Upper lobe of left lung (tissue), 6 donors: Measurements from ENCODE around the gene FKBP9. TPM values are rescaled to one million over a fixed set of nuclear protein-coding genes. Genes with fewer than 3 reads are reported as not detected.
A peak's percentile ranks its signal among the peaks of the same experiment; 100 is the strongest.
"Not testable (repeated sequence)": the region's sequence is repeated elsewhere in the genome, so short reads cannot be mapped to it uniquely, and the experiment has no call there.

Source experiments
- ATAC-seq, 2 donors: fragments of 200-7000 bp; cut with Tn5 transposase; one replicate each; pipeline ENCODE4 v1.9.1; 2022; ENCODE audit warnings: mild to moderate bottlenecking in 2 of 2, moderate library complexity in 2 of 2; ENCODE audit not compliant: low FRiP score in 2 of 2
- DNase-seq, 2 donors: peaks; one replicate each; pipeline ENCODE4 v3.0.0-alpha.2; 2019 to 2020
- H3K27ac ChIP-seq, 4 donors: fragments of 200-600 bp; sonication (generic); one replicate each; pipeline ENCODE4 v1.5.1; 2016 to 2019
- H3K27me3 ChIP-seq, 4 donors: fragments of 200-600 bp; sonication (generic); one replicate each; pipeline ENCODE4 v1.5.1; 2017 to 2019
- H3K36me3 ChIP-seq, 4 donors: fragments of 200-600 bp; sonication (generic); one replicate each; pipeline ENCODE4 v1.5.1; 2016 to 2019
- H3K4me1 ChIP-seq, 4 donors: fragments of 200-600 bp; sonication (generic); one replicate each; pipeline ENCODE4 v1.5.1; 2018 to 2019
- H3K4me3 ChIP-seq, 4 donors: fragments of 200-600 bp; sonication (generic); one replicate each; pipeline ENCODE4 v1.5.1; 2017 to 2019; ENCODE audit warnings: mild to moderate bottlenecking in 2 of 4, moderate library complexity in 1 of 4
- H3K9me3 ChIP-seq, 4 donors: fragments of 200-600 bp; sonication (generic); one replicate each; pipeline ENCODE4 v1.5.1; 2018 to 2019
- EP300 ChIP-seq, 4 donors: sonication (generic); formaldehyde crosslinking; IDR thresholded peaks; one replicate each; pipeline ENCODE4 v1.5.1; 2017; ENCODE audit warnings: antibody characterized with exemption in 4 of 4, control low read depth in 2 of 4
- POLR2A ChIP-seq, 4 donors: fragments of 450-650 bp; IDR thresholded peaks; one replicate each; pipeline ENCODE4 v1.5.1; 2016 to 2017; ENCODE audit warnings: antibody characterized with exemption in 4 of 4, mild to moderate bottlenecking in 2 of 4
- POLR2AphosphoS5 ChIP-seq, 2 donors: sonication (generic); formaldehyde crosslinking; IDR thresholded peaks; one replicate each; pipeline ENCODE4 v1.5.1; 2017; ENCODE audit warnings: antibody characterized with exemption in 2 of 2
- WGBS, 2 donors: methylation state at CpG; one replicate each; pipeline ENCODE4 v1.1.5; 2017 to 2018; 5-methylcytosine and 5-hydroxymethylcytosine counted together
- total RNA-seq, 6 donors: library from RNA; depleted of rRNA in 4 of 6; stranded (reverse); fragments of >200 nt in 4 of 6; gene quantifications; one replicate each; pipeline versions ENCODE4 v1.1.0 to v1.2.1, GENCODE V29; 2016 to 2021
- TF ChIP-seq, protein P1 (sequence below), 6 experiments: fragments of 450-650 bp in 4 of 6; fragments of 200-600 bp in 2 of 6; sonication (generic) in 2 of 6; IDR thresholded peaks; one replicate each; pipeline ENCODE4 v1.5.1; 2016 to 2019; ENCODE audit warnings: antibody characterized with exemption in 6 of 6
- donor health status: DM: no; HTN: no; CAD: no; lungs with moderate emphysema.
- donor health status: DM: no; HTN: yes; CAD: no; lungs with severe emphysema.

The FKBP9 gene, protein sequence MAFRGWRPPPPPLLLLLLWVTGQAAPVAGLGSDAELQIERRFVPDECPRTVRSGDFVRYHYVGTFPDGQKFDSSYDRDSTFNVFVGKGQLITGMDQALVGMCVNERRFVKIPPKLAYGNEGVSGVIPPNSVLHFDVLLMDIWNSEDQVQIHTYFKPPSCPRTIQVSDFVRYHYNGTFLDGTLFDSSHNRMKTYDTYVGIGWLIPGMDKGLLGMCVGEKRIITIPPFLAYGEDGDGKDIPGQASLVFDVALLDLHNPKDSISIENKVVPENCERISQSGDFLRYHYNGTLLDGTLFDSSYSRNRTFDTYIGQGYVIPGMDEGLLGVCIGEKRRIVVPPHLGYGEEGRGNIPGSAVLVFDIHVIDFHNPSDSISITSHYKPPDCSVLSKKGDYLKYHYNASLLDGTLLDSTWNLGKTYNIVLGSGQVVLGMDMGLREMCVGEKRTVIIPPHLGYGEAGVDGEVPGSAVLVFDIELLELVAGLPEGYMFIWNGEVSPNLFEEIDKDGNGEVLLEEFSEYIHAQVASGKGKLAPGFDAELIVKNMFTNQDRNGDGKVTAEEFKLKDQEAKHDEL
- 100 to 1,000 TPM; 117 to 262 (median 136) TPM for total RNA-seq

DNA sequence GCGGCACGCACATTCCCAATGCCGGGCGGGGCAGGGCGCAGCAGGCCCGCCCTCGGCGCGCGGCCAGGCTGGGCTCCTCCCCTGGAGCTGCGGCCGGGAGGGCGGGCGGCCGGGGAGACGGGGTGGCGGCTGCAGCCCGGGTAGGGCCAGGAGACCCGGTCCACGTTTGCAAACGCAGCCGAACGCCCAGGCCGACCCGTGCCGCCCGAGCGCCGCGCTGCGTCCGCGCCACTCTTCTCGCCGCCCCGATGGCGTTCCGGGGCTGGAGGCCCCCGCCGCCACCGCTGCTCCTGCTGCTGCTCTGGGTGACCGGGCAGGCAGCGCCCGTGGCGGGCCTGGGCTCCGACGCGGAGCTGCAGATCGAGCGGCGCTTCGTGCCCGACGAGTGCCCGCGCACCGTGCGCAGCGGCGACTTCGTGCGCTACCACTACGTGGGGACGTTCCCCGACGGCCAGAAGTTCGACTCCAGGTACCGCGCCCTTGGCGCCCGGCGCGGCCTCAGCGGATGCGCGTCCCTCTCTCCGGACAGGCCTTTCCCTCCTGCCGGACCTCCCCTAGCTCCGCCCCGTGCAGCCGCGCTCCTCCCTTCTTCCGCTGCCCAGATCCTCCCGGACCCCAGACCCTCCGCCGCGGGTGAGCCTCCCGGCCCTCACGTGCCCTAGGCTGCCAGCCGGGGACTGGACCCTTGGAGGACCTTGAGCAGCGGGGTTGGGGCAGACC lies at the start of gene FKBP9:
FKBP9 (plus strand) TSS at position 115 of the 720 bp plus-strand sequence; CDS start at position 249, 134 bp downstream.
- Histone ChIP-seq H3K4me1 (peaks cover 6 to 23% (median 9%) of the 10 kb centered on the region in 4 donors), H3K9me3 (no peaks in the 10 kb centered on the region), H3K27ac (peak within 1 kb of the TSS; percentile 86 to 92 (median 90)), H3K4me3 (peak within 1 kb of the TSS; percentile 39 to 95 (median 88)), H3K27me3 (no peaks in the 10 kb centered on the region), H3K36me3 (no peaks in the 10 kb centered on the region)
- 2% methylated on average over 10 to 31 of the region's 91 CpGs for WGBS, 2 donors
- TF ChIP-seq POLR2AphosphoS5 (IDR thresholded peaks at IDR 0.05) (peak; percentile 51 to 69), EP300 (IDR thresholded peaks at IDR 0.05) (no peak), POLR2A (IDR thresholded peaks at IDR 0.05) (peak in 3 of 4 donors; percentile 78 to 89 (median 83))
- TF ChIP-seq, protein P1, sequence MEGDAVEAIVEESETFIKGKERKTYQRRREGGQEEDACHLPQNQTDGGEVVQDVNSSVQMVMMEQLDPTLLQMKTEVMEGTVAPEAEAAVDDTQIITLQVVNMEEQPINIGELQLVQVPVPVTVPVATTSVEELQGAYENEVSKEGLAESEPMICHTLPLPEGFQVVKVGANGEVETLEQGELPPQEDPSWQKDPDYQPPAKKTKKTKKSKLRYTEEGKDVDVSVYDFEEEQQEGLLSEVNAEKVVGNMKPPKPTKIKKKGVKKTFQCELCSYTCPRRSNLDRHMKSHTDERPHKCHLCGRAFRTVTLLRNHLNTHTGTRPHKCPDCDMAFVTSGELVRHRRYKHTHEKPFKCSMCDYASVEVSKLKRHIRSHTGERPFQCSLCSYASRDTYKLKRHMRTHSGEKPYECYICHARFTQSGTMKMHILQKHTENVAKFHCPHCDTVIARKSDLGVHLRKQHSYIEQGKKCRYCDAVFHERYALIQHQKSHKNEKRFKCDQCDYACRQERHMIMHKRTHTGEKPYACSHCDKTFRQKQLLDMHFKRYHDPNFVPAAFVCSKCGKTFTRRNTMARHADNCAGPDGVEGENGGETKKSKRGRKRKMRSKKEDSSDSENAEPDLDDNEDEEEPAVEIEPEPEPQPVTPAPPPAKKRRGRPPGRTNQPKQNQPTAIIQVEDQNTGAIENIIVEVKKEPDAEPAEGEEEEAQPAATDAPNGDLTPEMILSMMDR (IDR thresholded peaks at IDR 0.05) = peak in 2 of 6 experiments; percentile 15 to 28
- DNase-seq (peak; percentile 95 to 97), ATAC-seq (peak; percentile 96 to 97)

- TF ChIP-seq POLR2A (IDR thresholded peaks at IDR 0.05) (no peak), POLR2AphosphoS5 (IDR thresholded peaks at IDR 0.05) (no peak), EP300 (IDR thresholded peaks at IDR 0.05) (no peak)
- TF ChIP-seq, protein P1 (IDR thresholded peaks at IDR 0.05) = no peak
- Histone ChIP-seq H3K36me3 (peaks cover 0 to 8% (median 0%) of the 10 kb centered on the region in 4 donors), H3K4me3 (no peak overlapping the region), H3K27me3 (no peaks in the 10 kb centered on the region), H3K9me3 (no peaks in the 10 kb centered on the region), H3K4me1 (peaks cover 0 to 4% (median 2%) of the 10 kb centered on the region in 4 donors), H3K27ac (no peak overlapping the region)
- ATAC-seq = no peak
- no peak for DNase-seq
- WGBS, 2 donors = 79 to 95% methylated on average over 1 of the region's 1 CpG
Measured at GRCh38 chr7:32910195-32910594, 47.0 kb upstream of the FKBP9 start.

DNA sequence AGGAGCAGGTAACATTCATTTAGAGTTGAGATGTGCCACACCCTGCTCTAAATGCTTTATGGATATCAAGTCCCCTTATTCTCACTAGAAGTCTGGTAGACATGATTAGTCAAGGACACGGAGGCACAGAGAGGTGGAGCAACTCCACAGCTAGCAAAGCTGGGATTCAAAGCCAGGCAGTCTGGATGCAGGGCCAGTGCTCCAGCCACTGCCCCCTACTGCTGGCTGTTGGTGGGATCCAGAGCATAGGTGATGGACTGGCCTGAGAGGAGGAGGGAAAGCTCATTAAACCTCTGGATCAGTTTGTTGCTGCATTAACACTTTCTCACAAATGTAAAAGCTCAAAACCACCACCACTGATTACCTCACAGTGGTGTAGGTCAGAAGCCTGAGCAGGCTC lies 43.1 kb upstream of the FKBP9 start:
- Histone ChIP-seq H3K27ac (no peak overlapping the region), H3K27me3 (no peaks in the 10 kb centered on the region), H3K36me3 (peaks cover 0 to 43% (median 17%) of the 10 kb centered on the region in 4 donors), H3K4me3 (no peak overlapping the region), H3K9me3 (no peaks in the 10 kb centered on the region), H3K4me1 (no peaks in the 10 kb centered on the region)
- no peak for ATAC-seq
- no peak for DNase-seq
- WGBS, 2 donors = 77 to 88% methylated on average over 1 of the region's 1 CpG
- TF ChIP-seq POLR2AphosphoS5 (IDR thresholded peaks at IDR 0.05) (no peak), POLR2A (IDR thresholded peaks at IDR 0.05) (no peak), EP300 (IDR thresholded peaks at IDR 0.05) (no peak)
- TF ChIP-seq, protein P1 (IDR thresholded peaks at IDR 0.05) = no peak

- Histone ChIP-seq H3K36me3 (peaks cover 0 to 49% (median 22%) of the 10 kb centered on the region in 4 donors), H3K27me3 (no peaks in the 10 kb centered on the region), H3K4me3 (no peak overlapping the region), H3K9me3 (no peaks in the 10 kb centered on the region), H3K4me1 (no peaks in the 10 kb centered on the region), H3K27ac (no peak overlapping the region)
- 96 to 99% methylated on average over 5 of the region's 5 CpGs for WGBS, 2 donors
- ATAC-seq (no peak), DNase-seq (no peak)
- no peak for TF ChIP-seq EP300 (IDR thresholded peaks at IDR 0.05)
Measured at GRCh38 chr7:32915041-32915536, 42.2 kb upstream of the FKBP9 start.

- H3K36me3 ChIP-seq = peaks cover 0 to 58% (median 27%) of the 10 kb centered on the region in 4 donors
Measured at GRCh38 chr7:32916006-32916405, 41.2 kb upstream of the FKBP9 start.

GRCh38 chr7:32916994-32917393 lies 40.2 kb upstream of the FKBP9 start:
- not testable (repeated sequence) for H3K27me3 ChIP-seq, DNase-seq, H3K4me3 ChIP-seq, H3K9me3 ChIP-seq, ATAC-seq, H3K4me1 ChIP-seq, H3K27ac ChIP-seq
- H3K36me3 ChIP-seq = peaks cover 0 to 68% (median 27%) of the 10 kb centered on the region in 4 donors
- 89 to 95% methylated on average over 3 to 5 of the region's 7 CpGs for WGBS, 2 donors

More at GRCh38 chr7:32916006-32916405, 41.2 kb upstream of the FKBP9 start:
- Histone ChIP-seq H3K27me3 (no peaks in the 10 kb centered on the region), H3K4me3 (no peak overlapping the region), H3K27ac (no peak overlapping the region), H3K9me3 (no peaks in the 10 kb centered on the region), H3K4me1 (no peaks in the 10 kb centered on the region)
- no peak for DNase-seq
- no peak for ATAC-seq
- TF ChIP-seq, protein P1 (IDR thresholded peaks at IDR 0.05) = no peak
- TF ChIP-seq POLR2A (IDR thresholded peaks at IDR 0.05) = no peak
- TF ChIP-seq POLR2AphosphoS5 (IDR thresholded peaks at IDR 0.05) = no peak
- no peak for TF ChIP-seq EP300 (IDR thresholded peaks at IDR 0.05)
- 84 to 90% methylated on average over 3 of the region's 3 CpGs for WGBS, 2 donors
